GM21825 (cell line): ENCODE results near the gene EEF2KMT.

Experiments
- ATAC-seq: cut with Tn5 transposase; IDR thresholded peaks from one replicate; pipeline ENCODE4 v1.9.1; 2021; ENCODE audit warnings: mild to moderate bottlenecking, moderate library complexity; ENCODE audit not compliant: unreplicated experiment

The EEF2KMT gene

GRCh38 chr16:5044011-5044540 is 53.5 kb downstream of the EEF2KMT start:
- no peak for ATAC-seq

- ATAC-seq = no peak
These were observed 54.9 kb downstream of the EEF2KMT start for GRCh38 chr16:5042574-5043171.

GRCh38 chr16:5041600-5042133 is 55.9 kb downstream of the EEF2KMT start:
- ATAC-seq = peak; percentile 60

GRCh38 chr16:5040451-5040850 is 57.1 kb downstream of the EEF2KMT start:
- no peak for ATAC-seq

- ATAC-seq = no peak
These were observed 61.1 kb downstream of the EEF2KMT start for GRCh38 chr16:5036228-5037156.

GRCh38 chr16:5035909-5036227 is 61.7 kb downstream of the EEF2KMT start:
- ATAC-seq = no peak
